ENCODE measurements around the gene PPM1M. TPM values are rescaled to one million over a fixed set of nuclear protein-coding genes. Genes with fewer than 3 reads are reported as not detected.
"Not testable (repeated sequence)": the region's sequence is repeated elsewhere in the genome, so short reads cannot be mapped to it uniquely, and the experiment has no call there.

Gene PPM1M
- total RNA-seq, 1 donor from 2014 or later, result 59.5 TPM

- H3K9me3 Mint-ChIP-seq, result no peaks in the 10 kb centered on the region
- H3K27ac Mint-ChIP-seq, result peak overlapping the region; percentile 99
- H3K4me1 Mint-ChIP-seq (ENCODE audit: low read depth), result peaks cover 65% of the 10 kb centered on the region
- no peak for DNase-seq (ENCODE audit: low spot score)
- no peaks in the 10 kb centered on the region for H3K27me3 Mint-ChIP-seq (ENCODE audit: insufficient read depth)
- intact Hi-C loops (cut with micrococcal nuclease), result no loop called here
- peak overlapping the region; percentile 96 for H3K4me3 Mint-ChIP-seq
- peaks cover 26% of the 10 kb centered on the region for H3K36me3 Mint-ChIP-seq (ENCODE audit: low read depth)
Measured at GRCh38 chr3:52280050-52280461, 34.5 kb downstream of the PPM1M start.

DNA sequence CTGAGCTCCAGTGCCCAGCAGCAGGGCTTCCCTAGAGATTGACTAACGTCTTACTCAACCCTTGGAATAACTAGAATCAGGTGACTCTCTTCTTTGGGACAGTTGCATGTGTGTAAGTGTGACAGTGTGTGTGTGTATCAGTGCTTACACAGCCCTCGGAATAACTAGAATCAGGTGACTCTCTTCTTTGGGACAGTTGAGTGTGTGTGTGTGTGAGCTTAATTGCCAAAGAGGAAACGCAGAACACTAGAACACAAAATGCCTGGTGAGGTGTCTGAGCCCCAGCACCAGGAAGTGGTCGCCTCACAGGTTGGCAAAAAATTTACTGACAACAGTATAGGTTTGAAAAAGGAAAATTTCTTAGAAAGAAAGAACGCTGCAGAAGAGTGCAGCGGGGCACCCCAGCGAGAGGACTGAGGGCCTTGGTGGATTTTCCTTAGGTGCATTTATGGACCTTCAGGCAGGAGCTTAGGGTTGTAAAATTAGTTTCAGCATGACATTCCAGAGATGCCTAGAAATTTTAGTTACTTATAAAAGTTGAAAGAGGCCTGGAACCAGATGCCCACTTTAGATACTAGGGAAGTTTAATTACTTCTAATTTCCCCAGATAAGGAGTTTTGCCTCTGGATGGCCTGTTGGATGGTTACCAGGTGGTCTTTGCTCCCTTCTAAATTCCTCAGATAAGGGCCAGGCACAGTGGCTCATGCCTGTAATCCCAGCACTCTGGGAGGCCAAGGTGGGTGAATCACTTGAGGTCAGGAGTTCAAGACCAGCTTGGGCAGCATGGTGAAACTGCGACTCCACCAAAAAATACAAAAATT lies 36.6 kb downstream of the PPM1M start:
- Mint-ChIP-seq H3K9me3 (no peaks in the 10 kb centered on the region), H3K4me3 (peak overlapping the region; percentile 62), H3K36me3 (ENCODE audit: low read depth) (peaks cover 14% of the 10 kb centered on the region), H3K27ac (peak overlapping the region; percentile 86), H3K27me3 (ENCODE audit: insufficient read depth) (no peaks in the 10 kb centered on the region), H3K4me1 (ENCODE audit: low read depth) (peaks cover 54% of the 10 kb centered on the region)
- DNase-seq (ENCODE audit: low spot score), result peak; percentile 44
- intact Hi-C loops (cut with micrococcal nuclease), result no loop called here

- H3K9me3 Mint-ChIP-seq, result no peaks in the 10 kb centered on the region
- H3K4me3 Mint-ChIP-seq, result peak overlapping the region; percentile 19
- no peaks in the 10 kb centered on the region for H3K27me3 Mint-ChIP-seq (ENCODE audit: insufficient read depth)
- H3K36me3 Mint-ChIP-seq (ENCODE audit: low read depth), result peaks cover 9% of the 10 kb centered on the region
- no peak for DNase-seq (ENCODE audit: low spot score)
- H3K4me1 Mint-ChIP-seq (ENCODE audit: low read depth), result peaks cover 54% of the 10 kb centered on the region
- intact Hi-C loops (cut with micrococcal nuclease), result no loop called here
- peak overlapping the region; percentile 61 for H3K27ac Mint-ChIP-seq
Measured at GRCh38 chr3:52283306-52283705, 37.7 kb downstream of the PPM1M start.

GRCh38 chr3:52284051-52284450 lies 38.5 kb downstream of the PPM1M start:
- H3K9me3 Mint-ChIP-seq; H3K27me3 Mint-ChIP-seq (ENCODE audit: insufficient read depth); H3K4me3 Mint-ChIP-seq; H3K27ac Mint-ChIP-seq; H3K36me3 Mint-ChIP-seq (ENCODE audit: low read depth); DNase-seq (ENCODE audit: low spot score); intact Hi-C loops (cut with micrococcal nuclease): not testable (repeated sequence)
- H3K4me1 Mint-ChIP-seq (ENCODE audit: low read depth), result peaks cover 55% of the 10 kb centered on the region

DNA sequence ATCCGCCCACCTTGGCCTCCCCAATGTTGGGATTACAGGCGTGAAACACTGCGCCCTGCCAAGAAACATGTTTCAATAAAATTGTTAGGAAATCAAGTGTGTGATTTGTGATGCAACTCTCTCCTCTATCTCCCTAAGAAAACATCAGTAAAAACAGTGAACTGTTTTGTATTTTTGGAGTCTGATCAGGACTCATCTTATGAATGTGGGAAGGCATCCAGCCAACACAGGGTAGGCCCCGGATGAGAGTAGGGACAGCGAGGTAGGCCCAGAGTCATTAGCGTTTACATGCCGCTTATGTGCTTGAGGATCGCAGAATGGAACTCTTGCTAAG lies 41.2 kb downstream of the PPM1M start:
- no peak for DNase-seq (ENCODE audit: low spot score)
- Mint-ChIP-seq H3K4me3 (peak overlapping the region; percentile 99), H3K36me3 (ENCODE audit: low read depth) (peaks cover 11% of the 10 kb centered on the region), H3K9me3 (no peaks in the 10 kb centered on the region), H3K4me1 (ENCODE audit: low read depth) (peaks cover 52% of the 10 kb centered on the region), H3K27ac (peak overlapping the region; percentile 100), H3K27me3 (ENCODE audit: insufficient read depth) (no peaks in the 10 kb centered on the region)
- intact Hi-C loops (cut with micrococcal nuclease), result loop anchor here (1.0 to 5.0 kb wide), 3 partner anchors 8 to 304 kb away; partner anchors contain the start of genes ACY1 and WDR82

GRCh38 chr3:52288674-52289073 lies 43.1 kb downstream of the PPM1M start:
- Mint-ChIP-seq H3K27me3 (ENCODE audit: insufficient read depth) (no peaks in the 10 kb centered on the region), H3K9me3 (no peaks in the 10 kb centered on the region), H3K4me1 (ENCODE audit: low read depth) (peaks cover 37% of the 10 kb centered on the region), H3K4me3 (peak overlapping the region; percentile 99), H3K36me3 (ENCODE audit: low read depth) (peaks cover 14% of the 10 kb centered on the region), H3K27ac (peak overlapping the region; percentile 100)
- DNase-seq (ENCODE audit: low spot score), result no peak
- intact Hi-C loops (cut with micrococcal nuclease), result loop anchor here (1.0 to 5.0 kb wide), 5 partner anchors 18 to 306 kb away; partner anchors contain the start of genes ACY1, DNAH1, RPL29 and TWF2

GRCh38 chr3:52289338-52289746 lies 43.8 kb downstream of the PPM1M start:
- no peak for DNase-seq (ENCODE audit: low spot score)
- peaks cover 31% of the 10 kb centered on the region for H3K4me1 Mint-ChIP-seq (ENCODE audit: low read depth)
- peaks cover 14% of the 10 kb centered on the region for H3K36me3 Mint-ChIP-seq (ENCODE audit: low read depth)
- no peak overlapping the region for H3K27ac Mint-ChIP-seq
- H3K27me3 Mint-ChIP-seq (ENCODE audit: insufficient read depth), result no peaks in the 10 kb centered on the region
- no peaks in the 10 kb centered on the region for H3K9me3 Mint-ChIP-seq
- intact Hi-C loops (cut with micrococcal nuclease), result loop anchor here (2.0 to 5.0 kb wide), 4 partner anchors 19 to 307 kb away; partner anchors contain the start of genes ACY1, DNAH1 and RPL29
- H3K4me3 Mint-ChIP-seq, result peak overlapping the region; percentile 99

DNA sequence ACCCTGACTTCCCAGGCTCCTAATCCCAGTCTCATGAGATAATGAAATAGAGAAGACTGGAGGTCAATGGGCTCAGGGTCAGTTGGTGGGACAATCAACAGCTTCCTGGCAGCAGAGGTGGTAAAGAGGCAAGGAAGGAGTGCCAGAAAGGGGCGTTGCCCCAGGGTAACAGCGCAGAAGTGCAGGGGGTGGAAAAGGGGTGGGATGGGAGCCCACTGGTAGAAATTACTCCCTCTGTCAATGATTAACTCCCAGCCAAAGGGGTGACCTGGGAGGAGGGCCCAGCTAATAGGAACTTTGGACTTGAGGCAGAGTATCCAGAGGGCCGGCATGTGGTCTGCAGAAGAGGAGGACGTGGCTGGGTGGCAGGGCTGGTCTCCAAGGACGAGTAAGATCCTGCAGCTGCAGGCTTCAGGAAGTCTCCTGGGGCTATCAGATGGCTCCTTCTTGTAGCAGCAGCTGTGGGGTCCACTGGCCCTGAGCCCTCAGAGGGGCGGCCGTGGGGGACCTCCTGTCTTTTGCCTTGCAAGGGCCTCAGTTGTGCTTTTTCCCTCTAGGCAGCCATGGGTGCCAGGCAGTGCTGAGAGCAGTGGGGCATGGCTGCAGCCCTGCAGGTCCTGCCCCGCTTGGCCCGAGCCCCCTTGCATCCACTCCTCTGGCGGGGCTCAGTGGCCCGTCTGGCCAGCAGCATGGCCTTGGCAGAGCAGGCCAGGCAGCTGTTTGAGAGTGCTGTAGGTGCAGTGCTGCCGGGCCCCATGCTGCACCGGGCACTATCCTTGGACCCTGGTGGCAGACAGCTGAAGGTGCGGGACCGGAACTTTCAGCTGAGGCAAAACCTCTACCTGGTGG lies 44.4 kb downstream of the PPM1M start:
- H3K4me3 Mint-ChIP-seq, result no peak overlapping the region

GRCh38 chr3:52290596-52291507 lies 45.3 kb downstream of the PPM1M start:
- Mint-ChIP-seq H3K27me3 (ENCODE audit: insufficient read depth) (no peaks in the 10 kb centered on the region), H3K36me3 (ENCODE audit: low read depth) (peaks cover 14% of the 10 kb centered on the region), H3K4me3 (no peak overlapping the region), H3K9me3 (no peaks in the 10 kb centered on the region), H3K27ac (no peak overlapping the region), H3K4me1 (ENCODE audit: low read depth) (peaks cover 28% of the 10 kb centered on the region)
- DNase-seq (ENCODE audit: low spot score), result no peak
- intact Hi-C loops (cut with micrococcal nuclease), result loop anchor here (1.0 kb wide), 1 partner anchor 48 kb away; no protein-coding TSS in a partner anchor

More for the DNA sequence above, 44.4 kb downstream of the PPM1M start:
- Mint-ChIP-seq H3K9me3 (no peaks in the 10 kb centered on the region), H3K4me1 (ENCODE audit: low read depth) (peaks cover 28% of the 10 kb centered on the region), H3K27me3 (ENCODE audit: insufficient read depth) (no peaks in the 10 kb centered on the region), H3K36me3 (ENCODE audit: low read depth) (peaks cover 14% of the 10 kb centered on the region), H3K27ac (no peak overlapping the region)
- intact Hi-C loops (cut with micrococcal nuclease), result loop anchor here (2.0 to 5.0 kb wide), 4 partner anchors 19 to 308 kb away; partner anchors contain the start of genes ACY1, DNAH1 and RPL29
- no peak for DNase-seq (ENCODE audit: low spot score)

- Mint-ChIP-seq H3K36me3 (ENCODE audit: low read depth) (peaks cover 14% of the 10 kb centered on the region), H3K4me3 (no peak overlapping the region), H3K4me1 (ENCODE audit: low read depth) (peaks cover 27% of the 10 kb centered on the region), H3K27me3 (ENCODE audit: insufficient read depth) (no peaks in the 10 kb centered on the region), H3K27ac (no peak overlapping the region), H3K9me3 (no peaks in the 10 kb centered on the region)
- no peak for DNase-seq (ENCODE audit: low spot score)
- intact Hi-C loops (cut with micrococcal nuclease), result loop anchor here (1.0 kb wide), 1 partner anchor 48 kb away; no protein-coding TSS in a partner anchor
Measured at GRCh38 chr3:52291508-52292181, 46.1 kb downstream of the PPM1M start.

DNA sequence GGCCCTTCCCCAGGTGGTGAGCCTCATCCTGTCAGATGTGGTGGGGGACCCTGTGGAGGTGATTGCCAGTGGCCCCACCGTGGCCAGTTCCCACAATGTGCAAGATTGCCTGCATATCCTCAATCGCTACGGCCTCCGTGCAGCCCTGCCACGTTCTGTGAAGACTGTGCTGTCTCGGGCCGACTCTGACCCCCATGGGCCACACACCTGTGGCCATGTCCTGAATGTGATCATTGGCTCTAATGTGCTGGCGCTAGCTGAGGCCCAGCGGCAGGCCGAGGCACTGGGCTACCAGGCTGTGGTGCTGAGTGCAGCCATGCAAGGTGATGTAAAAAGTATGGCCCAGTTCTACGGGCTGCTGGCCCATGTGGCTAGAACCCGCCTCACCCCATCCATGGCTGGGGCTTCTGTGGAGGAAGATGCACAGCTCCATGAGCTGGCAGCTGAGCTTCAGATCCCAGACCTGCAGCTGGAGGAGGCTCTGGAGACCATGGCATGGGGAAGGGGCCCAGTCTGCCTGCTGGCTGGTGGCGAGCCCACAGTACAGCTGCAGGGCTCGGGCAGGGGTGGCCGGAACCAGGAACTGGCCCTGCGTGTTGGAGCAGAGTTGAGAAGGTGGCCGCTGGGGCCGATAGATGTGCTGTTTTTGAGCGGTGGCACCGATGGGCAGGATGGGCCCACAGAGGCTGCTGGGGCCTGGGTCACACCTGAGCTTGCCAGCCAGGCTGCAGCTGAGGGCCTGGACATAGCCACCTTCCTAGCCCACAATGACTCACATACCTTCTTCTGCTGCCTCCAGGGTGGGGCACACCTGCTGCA lies 46.9 kb downstream of the PPM1M start:
- Mint-ChIP-seq H3K27ac (no peak overlapping the region), H3K27me3 (ENCODE audit: insufficient read depth) (no peaks in the 10 kb centered on the region), H3K4me1 (ENCODE audit: low read depth) (peaks cover 22% of the 10 kb centered on the region), H3K36me3 (ENCODE audit: low read depth) (peaks cover 10% of the 10 kb centered on the region), H3K4me3 (no peak overlapping the region), H3K9me3 (no peaks in the 10 kb centered on the region)
- no peak for DNase-seq (ENCODE audit: low spot score)
- intact Hi-C loops (cut with micrococcal nuclease), result no loop called here
